GM18507 (cell line): ENCODE data around the gene CDH18.
"Not testable (repeated sequence)": the region's sequence is repeated elsewhere in the genome, so short reads cannot be mapped to it uniquely, and the experiment has no call there.

ENCODE experiments used
- DNase-seq: peaks from one replicate; pipeline ENCODE4 v3.0.0; 2011; ENCODE audit warnings: low read depth; ENCODE audit not compliant: insufficient read length; ENCODE audit errors: extremely low spot score
- FAIRE-seq: peaks from 2 replicates; lab custom pipeline; 2011; peaks lifted over from hg19 to GRCh38; lab: Jason Lieb, UNC

The CDH18 gene

DNA sequence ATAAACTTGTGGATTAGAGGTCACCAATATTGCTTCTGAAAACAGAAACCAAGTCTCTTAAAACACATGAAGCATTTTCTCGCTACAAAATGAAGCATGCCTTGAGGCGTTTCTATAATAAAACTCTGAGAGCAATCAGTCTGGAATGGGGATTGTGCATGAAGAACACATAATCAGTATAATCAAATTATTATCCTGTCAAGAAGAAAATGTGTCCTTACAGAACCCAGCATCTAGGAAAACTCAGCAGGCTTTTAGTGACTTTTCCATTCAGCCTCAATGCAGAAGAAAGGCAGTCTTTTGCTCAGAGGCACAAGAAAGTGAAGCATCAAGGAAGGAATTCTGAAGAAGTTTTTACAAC, 121.9 kb downstream of the CDH18 start:
- FAIRE-seq (no peak), DNase-seq (no peak)

DNA sequence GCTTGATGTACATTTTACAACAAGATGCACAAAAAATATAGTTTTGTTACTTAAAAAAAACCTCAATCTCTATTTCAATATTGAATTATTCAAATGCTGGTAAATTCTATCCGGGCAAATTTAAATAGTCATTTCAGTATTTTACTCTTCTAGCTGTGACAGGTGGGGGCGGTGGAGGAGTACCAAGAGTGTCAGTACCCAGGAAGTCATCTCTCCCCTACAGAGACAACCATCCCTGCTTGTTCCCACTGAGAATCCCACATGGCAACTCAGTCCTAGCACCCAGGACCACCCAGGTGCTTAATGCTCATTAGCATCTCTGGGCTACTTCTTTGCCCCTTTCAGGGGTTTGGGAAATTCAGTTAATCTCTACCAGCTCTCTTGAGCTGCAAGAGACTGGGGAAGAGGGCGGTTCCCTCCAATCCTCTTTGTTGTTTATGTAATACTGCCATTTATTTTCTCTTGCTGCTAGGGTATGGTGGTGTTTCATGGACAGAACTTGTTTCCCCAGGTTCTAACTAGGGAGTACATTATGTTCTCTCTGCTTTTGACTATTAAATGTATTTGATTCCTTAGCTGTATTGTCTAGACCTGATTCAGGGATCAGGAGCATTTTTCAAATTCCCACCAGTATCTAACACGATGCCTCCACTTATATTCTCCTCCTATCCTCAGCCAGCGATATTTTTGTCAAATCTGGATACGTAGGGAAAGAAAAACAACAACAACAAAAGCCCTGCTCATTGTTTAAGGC, 122.5 kb downstream of the CDH18 start:
- DNase-seq: no peak
- FAIRE-seq: no peak

DNA sequence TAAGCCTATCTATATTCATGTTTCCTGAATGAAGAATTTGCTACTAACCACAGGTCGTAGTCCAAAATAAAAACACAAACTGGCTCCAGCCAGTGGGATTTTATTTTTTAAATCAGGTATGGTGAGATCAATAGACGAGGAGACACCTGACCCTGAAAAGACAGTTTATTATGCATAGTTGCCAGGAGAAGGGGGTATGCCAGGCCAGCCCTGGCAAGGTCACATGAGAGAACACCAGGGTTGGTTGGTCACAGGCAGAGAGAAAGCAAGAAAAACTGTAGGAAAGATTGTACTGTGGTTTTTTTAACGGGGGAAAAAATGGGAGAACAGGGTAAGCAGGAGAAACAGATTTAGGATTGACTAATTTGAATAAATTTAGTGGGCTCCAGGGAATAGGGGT, 125.3 kb downstream of the CDH18 start:
- DNase-seq (no peak), FAIRE-seq (no peak)

DNA sequence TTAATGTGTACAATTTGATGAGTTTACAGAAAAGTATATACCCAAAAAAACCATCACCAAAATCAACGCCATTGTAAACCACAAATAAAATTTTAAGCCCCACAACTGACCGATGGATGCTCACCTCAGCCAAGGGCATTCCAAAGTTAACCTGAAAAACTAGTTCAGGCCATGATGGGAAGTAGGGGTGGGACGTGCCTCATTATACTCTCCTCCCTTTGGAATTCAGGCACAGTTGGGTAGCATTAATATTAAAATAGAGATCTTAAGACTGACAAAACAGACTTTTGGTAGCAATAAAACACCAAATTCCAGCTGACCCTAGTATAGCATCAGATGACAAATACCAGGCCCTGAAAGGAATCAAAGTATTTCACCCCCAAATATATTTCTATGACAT, 129.0 kb downstream of the CDH18 start:
- no peak for DNase-seq
- FAIRE-seq: no peak

- no peak for DNase-seq
- FAIRE-seq: no peak
Measured at GRCh38 chr5:19855931-19856330, 132.1 kb downstream of the CDH18 start.

- DNase-seq (no peak), FAIRE-seq (no peak)
Measured at GRCh38 chr5:19855453-19855852, 132.5 kb downstream of the CDH18 start.

DNA sequence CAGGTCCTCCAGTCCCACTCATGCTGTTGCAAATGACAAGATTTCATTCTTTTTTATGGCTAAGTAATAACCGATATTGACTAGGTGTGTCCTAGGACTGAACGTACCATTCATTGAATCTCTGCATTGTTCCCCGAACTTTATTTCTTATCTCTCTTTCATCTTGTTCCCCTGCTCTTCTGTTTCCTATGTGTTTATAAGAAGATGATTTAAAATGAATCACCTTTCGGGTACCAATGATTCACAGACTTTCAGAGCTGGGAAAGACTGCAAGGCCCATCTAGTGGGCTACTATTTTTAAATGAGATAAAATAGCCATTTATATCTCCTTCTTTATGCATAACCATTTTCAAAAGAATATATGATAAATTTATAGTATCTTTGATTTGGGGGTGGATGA, 133.0 kb downstream of the CDH18 start:
- FAIRE-seq (no peak), DNase-seq (no peak)

GRCh38 chr5:19853616-19854240, 134.3 kb downstream of the CDH18 start:
- FAIRE-seq: no peak
- DNase-seq: no peak

- FAIRE-seq (no peak), DNase-seq (no peak)
Measured at GRCh38 chr5:19837536-19838174, 150.3 kb downstream of the CDH18 start.

- no peak for FAIRE-seq
- no peak for DNase-seq
Measured at GRCh38 chr5:19835442-19835841, 152.6 kb downstream of the CDH18 start.

DNA sequence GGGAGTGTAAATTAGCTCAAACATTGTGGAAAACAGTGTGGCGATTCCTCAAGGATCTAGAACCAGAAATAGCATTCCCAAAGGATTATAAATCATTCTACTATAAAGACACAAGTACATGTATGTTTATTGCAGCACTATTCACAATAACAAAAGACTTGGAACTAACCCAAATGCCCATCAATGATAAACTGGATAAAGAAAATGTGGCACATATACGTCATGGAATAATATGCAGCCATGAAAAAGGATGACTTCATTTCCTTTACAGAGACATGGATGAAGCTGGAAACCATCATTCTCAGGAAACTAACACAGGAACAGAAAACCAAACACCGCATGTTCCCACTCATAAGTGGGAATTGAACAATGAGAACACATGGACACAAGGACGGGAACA, 175.3 kb downstream of the CDH18 start:
- FAIRE-seq, DNase-seq: not testable (repeated sequence)

GRCh38 chr5:19806756-19807155, 181.2 kb downstream of the CDH18 start:
- no peak for DNase-seq
- no peak for FAIRE-seq

GRCh38 chr5:19802686-19803085, 185.3 kb downstream of the CDH18 start:
- DNase-seq (no peak), FAIRE-seq (no peak)

DNA sequence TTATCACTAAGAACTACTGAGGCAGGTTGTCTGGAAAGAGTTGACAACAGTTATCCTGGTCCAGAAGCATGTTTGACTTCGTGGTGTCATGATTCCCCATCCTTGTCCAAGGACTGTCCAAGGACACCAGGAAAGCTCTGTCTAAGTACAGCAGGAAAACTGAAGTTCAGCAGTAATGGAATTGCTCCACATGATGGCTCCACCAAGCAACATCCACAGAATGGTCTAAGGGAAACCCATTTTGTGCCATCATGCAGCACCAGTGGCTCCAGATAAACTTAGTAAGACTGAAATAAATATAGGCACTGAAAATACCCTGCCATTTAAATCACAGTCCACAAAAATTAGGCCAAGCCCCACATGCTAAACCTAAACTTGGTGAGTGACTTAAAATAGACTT, 192.8 kb downstream of the CDH18 start:
- no peak for FAIRE-seq
- DNase-seq: no peak

DNA sequence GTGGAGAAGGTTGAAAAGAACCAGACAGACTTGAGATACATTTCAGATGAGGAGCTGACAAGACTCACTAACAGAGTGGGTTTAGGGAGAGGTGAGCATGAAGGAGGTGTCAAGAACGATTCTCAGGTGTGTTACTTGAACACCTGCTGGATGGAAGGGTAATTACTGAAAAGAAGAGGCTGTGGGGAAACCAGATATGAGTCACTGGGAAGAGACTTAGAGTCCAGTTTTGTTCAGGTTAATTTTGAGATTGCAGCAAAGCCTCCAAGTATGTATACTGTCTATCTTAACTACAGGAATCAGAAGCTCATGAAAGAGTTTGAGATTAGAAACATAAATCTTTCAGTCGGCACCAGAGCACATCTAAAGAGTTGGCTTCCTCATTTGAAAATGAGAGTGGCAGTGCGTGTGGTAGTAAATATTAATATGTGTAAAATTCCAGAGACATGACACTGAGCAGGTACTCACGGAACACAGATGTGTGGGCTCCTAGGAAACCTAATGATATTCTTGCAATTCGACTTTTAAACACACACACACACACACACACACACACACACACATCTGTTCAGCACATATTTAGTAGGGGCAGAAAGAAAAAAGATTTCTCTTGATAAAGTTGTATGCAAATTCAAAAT, 197.1 kb downstream of the CDH18 start:
- DNase-seq (no peak), FAIRE-seq (no peak)

- FAIRE-seq (no peak), DNase-seq (no peak)
Measured at GRCh38 chr5:19782566-19782965, 205.4 kb downstream of the CDH18 start.

GRCh38 chr5:19777363-19777762, 210.6 kb downstream of the CDH18 start:
- DNase-seq (no peak), FAIRE-seq (no peak)

DNA sequence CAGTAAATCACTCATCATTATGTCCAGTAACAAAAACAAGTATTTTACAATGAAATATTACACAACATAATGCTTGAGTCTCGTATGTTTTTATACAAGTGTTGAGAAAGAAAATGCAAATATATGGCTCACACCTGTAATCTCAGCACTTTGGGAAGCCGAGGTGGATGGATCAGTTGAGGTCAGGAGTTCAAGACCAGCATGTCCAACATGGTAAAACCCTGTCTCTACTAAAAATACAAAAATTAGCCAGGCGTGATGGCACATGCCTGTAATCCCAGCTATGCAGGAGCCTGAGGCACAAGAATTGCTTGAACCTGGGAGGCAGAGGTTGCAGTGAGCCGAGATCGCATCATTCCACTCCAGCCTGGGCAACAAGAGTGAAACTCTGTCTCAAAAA, 211.1 kb downstream of the CDH18 start:
- not testable (repeated sequence) for DNase-seq, FAIRE-seq

DNA sequence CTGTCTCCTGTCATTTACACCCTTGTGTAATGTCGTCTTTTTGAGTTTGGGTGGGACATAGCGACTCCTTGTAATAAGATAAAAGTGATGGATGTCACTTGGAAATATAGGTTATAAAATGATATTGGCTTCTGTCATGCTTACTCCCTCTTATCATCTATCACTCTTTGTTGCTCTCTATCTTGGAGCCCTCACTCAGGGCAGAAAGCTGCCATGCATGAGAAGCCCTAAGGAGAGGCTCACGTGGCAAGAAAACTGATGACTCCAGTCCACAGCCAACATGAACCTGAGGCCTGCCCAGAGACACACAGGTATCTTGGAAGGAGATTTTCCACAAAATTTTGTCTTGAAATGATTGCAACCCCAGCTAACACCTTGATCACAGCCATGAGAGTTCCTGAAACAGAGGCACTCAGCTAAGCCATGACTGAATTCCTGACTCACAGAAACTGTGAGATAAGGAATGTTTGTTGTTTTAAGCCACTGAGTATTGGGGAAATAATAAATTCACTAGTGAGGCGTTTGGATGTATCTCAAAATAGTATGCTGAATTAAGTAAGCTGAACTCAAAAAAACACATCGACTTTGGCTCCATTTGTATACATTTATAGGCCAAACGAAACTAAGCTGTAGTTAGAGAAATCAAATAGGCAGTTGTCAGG, 216.7 kb downstream of the CDH18 start:
- DNase-seq (no peak), FAIRE-seq (no peak)

DNA sequence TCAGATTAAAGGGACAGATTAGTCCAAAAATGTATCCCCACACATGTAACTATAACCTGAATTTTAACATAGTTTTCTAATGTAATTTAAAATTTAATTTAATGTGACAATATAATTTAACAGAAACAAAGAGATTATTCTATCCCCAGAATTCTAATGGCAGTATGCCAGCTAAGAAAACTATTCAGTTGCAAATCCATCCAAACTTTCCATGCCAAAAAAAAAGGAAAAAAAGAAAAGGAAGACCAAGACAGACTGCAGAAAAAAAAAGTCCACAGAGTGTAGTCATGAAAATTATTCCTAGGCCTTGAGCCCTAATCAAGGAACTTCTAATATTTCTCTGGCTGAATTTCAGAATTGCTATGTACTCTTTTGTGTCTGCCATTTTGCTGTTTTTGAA, 217.6 kb downstream of the CDH18 start:
- no peak for FAIRE-seq
- DNase-seq: no peak
